GM19238 (cell line): ENCODE measurements around the gene PABPN1L.

Experiments used
- DNase-seq: peaks from one replicate; pipeline ENCODE4 v3.0.0; 2011; ENCODE audit warnings: low spot score; ENCODE audit not compliant: insufficient read length

Gene PABPN1L

DNA sequence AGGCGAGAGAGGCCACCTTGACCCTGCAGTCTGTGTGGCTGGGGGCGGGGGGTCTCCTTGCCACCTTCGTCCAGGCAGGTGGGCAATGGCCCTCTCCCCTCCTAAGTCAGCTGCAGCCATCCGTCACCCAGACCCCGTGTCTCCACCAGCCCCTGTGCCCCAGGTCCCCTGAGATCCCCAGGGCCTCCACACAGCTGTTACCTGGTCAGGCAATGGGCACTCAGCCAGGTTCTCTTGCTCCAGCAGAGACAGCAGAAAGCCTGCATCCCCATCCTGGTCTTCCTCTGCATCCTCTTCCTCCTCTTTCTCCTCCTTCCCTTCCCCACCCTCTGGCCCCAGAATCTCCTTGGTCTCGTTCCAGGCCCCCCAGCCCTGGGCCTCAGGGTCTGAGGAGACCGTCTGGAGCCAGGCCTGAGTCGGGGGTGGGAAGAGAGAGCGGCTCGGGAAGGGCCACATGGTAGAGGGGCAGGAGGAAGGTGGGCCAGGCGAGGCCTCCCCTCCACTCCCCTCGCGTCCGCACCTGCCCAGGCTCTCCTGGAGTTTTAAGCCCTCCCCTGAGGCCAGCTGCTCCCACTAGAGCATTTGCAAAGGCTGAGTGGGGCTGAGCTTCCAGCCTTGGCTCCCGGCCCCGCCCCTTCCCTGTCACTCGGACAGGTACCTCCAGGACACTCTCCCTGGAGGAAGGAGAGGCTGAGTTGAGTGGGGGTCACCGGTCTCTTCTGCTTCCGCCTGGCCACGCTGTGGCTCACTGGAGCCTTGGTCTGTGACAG lies at the start of gene PABPN1L:
PABPN1L (minus strand) TSS at position 510 of the 770 bp plus-strand sequence; CDS start at position 456, 54 bp downstream.
- no peak for DNase-seq

GRCh38 chr16:88915639-88916327 lies 49.3 kb upstream of the PABPN1L start:
- DNase-seq = no peak

GRCh38 chr16:88914750-88915368 lies 48.4 kb upstream of the PABPN1L start:
- no peak for DNase-seq

DNA sequence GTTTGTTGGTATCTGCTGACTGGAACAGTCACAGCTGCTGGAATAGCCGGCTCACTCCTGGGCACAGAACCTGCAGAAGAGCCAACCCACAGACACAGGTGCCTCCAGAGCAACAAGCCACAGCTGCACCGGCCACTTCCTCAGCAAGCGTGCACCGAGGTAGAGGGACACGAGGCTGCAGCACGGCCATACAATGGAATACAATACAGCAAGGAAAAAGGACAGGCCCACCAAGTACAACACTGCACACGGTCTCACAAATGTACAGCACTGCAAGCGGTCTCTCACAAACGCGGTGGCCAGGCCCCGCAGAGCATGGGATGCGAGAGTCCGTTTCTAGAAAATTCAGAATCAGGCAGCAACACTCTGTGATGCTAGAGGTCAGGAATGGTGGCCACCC lies 47.4 kb upstream of the PABPN1L start:
- no peak for DNase-seq

DNA sequence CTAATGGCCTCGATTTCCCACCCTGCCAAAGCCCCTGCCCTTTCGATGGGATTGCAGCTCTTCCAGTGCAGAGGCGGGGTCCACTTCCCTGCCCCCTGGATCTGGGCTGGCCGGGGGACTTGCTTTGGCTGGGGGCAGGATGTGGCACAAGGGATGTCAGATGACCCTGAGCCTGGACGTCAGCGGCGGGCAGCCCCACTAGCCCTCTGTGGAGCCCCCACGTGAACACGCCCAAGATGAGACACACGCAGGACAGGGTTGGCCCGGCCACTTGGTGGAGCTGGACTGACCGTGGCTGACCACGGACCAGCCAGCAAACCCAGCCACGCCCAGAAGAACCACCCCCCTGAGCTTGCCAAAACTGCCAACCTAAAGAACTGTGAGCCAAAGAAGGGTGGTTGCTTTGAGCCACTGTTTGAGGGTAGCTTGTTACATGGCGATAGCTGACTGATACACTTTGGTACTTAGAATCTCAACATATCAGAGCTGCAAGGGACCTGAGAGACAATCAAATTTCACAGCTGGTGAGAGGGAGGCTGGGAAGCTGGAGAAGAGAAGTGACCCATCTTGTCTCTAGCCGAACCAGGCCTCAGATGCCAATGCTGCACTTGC lies 46.6 kb upstream of the PABPN1L start:
- no peak for DNase-seq

DNA sequence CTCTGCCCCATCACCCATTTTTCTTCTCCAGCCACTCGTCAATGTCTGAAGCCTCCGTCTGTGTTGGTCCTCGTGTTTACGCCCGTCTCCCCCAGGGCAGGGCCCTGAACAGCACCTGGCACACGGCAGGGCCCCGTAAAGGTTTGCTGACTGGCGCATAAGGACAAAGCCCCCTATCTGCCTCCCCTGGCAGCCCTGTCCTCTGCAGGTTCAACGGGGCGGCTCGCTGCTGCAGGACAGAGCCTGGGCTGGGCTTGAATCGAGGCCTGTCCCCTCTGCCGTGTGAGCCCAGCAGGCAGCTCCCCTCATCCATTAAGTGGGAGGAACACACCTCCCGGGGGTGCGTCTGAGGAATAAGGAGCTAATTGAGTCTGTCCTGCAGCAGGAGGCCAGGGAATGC lies 46.1 kb upstream of the PABPN1L start:
- no peak for DNase-seq

DNA sequence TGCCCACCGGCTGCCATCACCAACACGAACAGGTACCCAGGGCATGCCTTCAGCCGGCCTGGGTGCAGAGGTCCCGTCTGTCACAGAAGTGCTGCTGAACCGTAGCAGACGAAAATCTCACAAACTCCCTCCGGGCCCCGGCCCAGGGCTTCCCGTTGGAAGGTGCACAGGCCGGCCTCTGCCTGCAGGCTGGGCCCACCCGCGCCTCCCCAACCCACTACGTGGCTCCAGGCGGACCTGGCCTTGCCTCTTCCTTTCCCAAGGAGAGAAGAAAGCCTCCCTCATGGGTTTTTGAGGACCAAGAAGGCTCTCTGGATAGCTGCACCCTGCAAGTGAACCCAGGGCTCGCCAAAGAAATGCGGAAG lies 45.5 kb upstream of the PABPN1L start:
- no peak for DNase-seq

DNA sequence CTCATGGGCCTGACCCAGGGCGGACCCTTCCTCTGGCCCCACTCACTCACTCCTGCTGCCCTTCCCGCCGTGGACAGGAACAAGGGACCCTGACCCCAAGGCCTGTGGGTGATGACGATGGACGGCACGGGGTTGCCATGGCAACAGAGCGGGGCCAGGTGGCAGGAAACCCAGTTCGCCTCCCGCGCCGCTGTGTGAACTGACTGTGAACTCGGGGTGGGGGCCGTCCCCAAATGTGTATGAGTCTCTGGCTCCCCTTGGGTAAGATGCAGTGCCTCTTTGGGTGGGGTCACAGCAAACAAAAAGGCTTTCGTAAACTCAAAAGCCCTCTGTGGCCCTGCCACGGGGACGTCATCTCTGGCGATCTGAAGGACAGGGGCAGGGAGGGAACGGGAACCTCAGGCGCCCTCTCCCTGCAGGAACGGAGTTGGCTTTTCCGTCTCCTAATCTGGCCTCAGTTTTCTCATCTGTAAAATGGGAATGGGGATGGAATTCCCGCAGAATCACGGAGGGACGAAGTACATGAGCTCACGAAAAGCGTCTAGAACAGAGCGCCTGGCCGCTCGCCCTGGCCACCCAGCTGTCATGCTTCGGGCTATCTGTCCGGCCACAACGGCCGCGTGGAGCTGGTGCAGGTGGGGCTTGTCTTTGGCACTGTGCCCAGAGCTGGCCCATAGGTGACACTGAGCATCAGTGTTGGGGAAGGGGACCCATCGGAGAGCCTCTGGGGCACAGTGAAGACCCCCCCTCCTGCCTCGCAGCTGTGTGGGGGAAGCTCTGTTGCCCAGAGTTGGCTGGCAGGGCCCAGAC lies 44.9 kb upstream of the PABPN1L start:
- no peak for DNase-seq

- DNase-seq = no peak
These were observed 44.0 kb upstream of the PABPN1L start for GRCh38 chr16:88910284-88911135.

GRCh38 chr16:88909431-88910210 lies 43.2 kb upstream of the PABPN1L start:
- no peak for DNase-seq

- DNase-seq = no peak
These were observed 41.8 kb upstream of the PABPN1L start for GRCh38 chr16:88908307-88908706.

- no peak for DNase-seq
These were observed 41.3 kb upstream of the PABPN1L start for GRCh38 chr16:88907768-88908167.

DNA sequence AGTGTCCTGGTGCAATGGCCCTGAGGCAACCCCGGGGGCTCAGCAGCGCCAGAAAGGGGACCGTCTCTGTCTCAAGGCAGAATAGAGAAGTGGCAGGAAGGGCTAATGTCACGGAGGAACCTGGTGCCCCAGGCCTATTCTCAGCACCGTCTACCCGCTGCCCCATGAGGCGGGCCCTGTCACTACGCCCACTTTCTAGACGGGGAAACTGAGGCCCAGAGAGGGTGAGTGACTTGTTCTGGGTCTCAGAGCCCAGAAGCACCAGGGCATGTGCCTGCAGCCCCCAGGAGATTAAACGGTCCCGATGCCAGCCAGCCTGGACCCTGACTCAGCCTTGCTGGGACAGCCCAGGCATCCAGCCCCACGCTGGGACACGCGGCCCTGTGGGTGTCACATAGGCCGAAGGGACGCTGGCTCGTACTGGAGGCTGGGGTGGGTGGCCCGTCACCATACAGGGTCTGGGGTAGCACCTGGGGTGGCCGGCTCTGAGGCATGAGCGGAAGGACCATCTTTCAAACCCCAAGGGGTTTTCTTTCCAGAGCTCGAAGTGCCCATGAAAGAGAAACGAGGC lies 40.2 kb upstream of the PABPN1L start:
- no peak for DNase-seq

- no peak for DNase-seq
These were observed 39.6 kb upstream of the PABPN1L start for GRCh38 chr16:88906020-88906419.

DNA sequence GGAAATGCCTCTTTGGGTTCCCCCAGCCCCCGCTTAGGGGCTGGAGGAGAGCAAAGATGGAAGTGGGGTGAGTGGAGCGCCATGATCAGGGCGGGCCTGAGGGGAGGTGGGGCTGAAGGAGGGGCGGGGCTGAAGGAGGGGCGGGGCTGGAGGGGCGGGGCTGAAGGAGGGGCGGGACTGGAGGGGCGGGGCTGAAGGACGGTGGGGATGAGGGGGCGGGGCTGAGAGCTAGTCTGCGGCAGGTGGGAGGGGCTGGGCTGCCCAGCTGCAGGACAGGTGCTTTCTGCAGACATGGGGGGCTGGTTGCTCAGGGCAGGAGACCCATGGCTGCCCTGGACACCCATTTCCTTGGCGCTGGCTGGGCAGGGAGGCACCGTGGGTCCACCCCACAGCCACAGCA lies 39.1 kb upstream of the PABPN1L start:
- peak; percentile 66 for DNase-seq

DNA sequence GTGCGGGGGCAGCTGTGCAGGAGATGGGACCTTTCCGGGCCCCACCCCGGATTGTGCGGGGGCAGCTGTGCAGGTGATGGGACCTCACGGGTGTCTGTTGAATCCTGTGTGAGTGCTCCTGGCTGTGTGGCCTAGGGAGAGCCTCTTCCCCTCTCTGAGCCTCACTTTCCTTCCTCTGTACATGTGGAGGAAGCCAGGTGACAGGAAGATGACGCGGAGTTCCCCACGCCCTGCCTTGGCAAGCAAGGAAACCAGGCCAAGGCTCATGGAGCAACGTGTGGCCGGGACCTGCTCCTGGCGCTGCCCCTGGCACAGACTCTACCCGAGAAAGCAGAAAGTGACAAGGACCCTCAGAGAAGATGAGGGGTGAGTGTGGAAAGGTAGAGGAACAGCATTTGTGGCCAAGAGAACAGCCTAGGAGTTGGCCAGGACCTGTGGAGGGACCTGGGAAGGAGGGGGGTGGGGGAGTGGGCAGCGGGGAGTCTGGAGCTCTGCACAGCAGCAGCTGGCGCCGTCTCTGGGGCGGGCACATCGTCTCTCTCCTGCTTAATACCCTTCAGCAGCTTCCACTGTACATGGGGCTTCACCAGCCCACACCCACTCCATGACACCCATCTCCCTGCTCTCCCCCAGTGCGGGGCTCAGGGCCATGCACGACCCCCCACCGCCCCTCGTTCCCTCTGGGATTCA lies 38.4 kb upstream of the PABPN1L start:
- DNase-seq = no peak

DNA sequence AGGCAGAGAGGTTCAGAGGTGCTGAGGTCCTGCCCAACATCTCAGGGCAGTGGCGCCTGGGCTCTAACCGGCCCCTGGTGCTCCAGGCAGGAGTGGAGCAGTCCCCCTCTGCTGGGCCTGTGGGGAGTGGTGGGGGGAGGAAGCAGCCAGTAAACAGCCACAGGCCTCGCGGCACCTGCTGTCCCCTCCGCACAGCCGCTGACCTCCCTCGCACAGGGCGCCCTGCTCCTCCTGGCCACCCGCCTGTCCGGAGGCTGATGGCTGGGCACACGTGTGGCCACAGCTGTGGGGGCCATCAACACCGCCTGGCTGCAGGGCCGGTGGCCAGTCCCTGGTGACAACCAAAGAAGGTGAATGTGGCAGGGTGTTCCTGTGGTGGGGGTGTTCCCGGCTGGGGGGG lies 36.8 kb upstream of the PABPN1L start:
- DNase-seq = no peak

DNA sequence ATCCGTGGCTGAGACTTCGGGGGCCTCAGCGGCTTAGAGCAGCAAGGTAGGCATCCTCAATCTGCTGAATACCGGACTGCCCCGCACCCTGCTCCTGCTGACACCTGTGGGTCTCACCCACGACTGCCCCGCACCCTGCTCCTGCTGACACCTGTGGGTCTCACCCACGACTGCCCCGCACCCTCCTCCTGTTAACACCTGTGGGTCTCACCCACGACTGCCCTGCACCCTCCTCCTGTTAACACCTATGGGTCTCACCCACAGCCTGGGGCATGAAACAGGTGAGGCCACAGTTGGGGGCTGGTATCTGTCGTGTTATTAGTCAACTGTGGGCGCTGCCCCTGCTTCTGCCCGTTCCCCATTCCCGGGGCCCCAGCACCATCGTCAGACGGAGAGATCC lies 36.3 kb upstream of the PABPN1L start:
- DNase-seq = no peak
